RWPE2 (cell line): Measurements from ENCODE around the gene OTOG.

ENCODE experiments used
- ATAC-seq: fragments of 200-7000 bp; cut with Tn5 transposase; 3 replicates; pipeline ENCODE4 v1.9.1; 2021; ENCODE audit warnings: low read depth
- DNase-seq: peaks from one replicate; pipeline ENCODE4 v3.0.0-alpha.2; 2020; ENCODE audit warnings: low spot score
- H3K27ac ChIP-seq: fragments of 450-650 bp; 2 replicates; pipeline ENCODE4 v1.5.1; 2017; ENCODE audit warnings: mild to moderate bottlenecking; ENCODE audit not compliant: poor library complexity, severe bottlenecking
- H3K27me3 ChIP-seq: fragments of 250-450 bp; sonication (Bioruptor Pico); 2 replicates; pipeline ENCODE4 v1.5.1; 2021; ENCODE audit warnings: mild to moderate bottlenecking, moderate library complexity; ENCODE audit not compliant: insufficient read depth, poor library complexity, severe bottlenecking
- H3K36me3 ChIP-seq: fragments of 250-450 bp; sonication (Bioruptor Pico); 2 replicates; pipeline ENCODE4 v1.5.1; 2020; ENCODE audit warnings: low read depth, mild to moderate bottlenecking, moderate library complexity
- H3K4me1 ChIP-seq: fragments of 250-450 bp; sonication (Bioruptor Pico); 2 replicates; pipeline ENCODE4 v1.5.1; 2021; ENCODE audit warnings: mild to moderate bottlenecking, moderate library complexity; ENCODE audit not compliant: insufficient read depth, poor library complexity, severe bottlenecking
- H3K4me3 ChIP-seq: fragments of 250-450 bp; sonication (Bioruptor Pico); 2 replicates; pipeline ENCODE4 v1.5.1; 2021; ENCODE audit warnings: mild to moderate bottlenecking, moderate library complexity; ENCODE audit not compliant: severe bottlenecking
- H3K9me3 ChIP-seq: fragments of 250-450 bp; sonication (Bioruptor Pico); 2 replicates; pipeline ENCODE4 v1.5.1; 2021; ENCODE audit warnings: mild to moderate bottlenecking, moderate library complexity; ENCODE audit not compliant: severe bottlenecking
- TF ChIP-seq, protein P1 (sequence below): fragments of 450-650 bp; IDR thresholded peaks from one replicate; pipeline ENCODE4 v1.5.1; 2017; ENCODE audit warnings: mild to moderate bottlenecking, moderate library complexity; ENCODE audit not compliant: poor library complexity, severe bottlenecking

The OTOG gene

GRCh38 chr11:17594686-17595192 lies 47.7 kb downstream of the OTOG start:
- no peak for DNase-seq
- ATAC-seq: no peak
- Histone ChIP-seq H3K4me1 (no peaks in the 10 kb centered on the region), H3K27ac (no peak overlapping the region), H3K9me3 (no peaks in the 10 kb centered on the region), H3K36me3 (no peaks in the 10 kb centered on the region), H3K4me3 (no peak overlapping the region), H3K27me3 (peaks cover 7% of the 10 kb centered on the region)
- TF ChIP-seq, protein P1, sequence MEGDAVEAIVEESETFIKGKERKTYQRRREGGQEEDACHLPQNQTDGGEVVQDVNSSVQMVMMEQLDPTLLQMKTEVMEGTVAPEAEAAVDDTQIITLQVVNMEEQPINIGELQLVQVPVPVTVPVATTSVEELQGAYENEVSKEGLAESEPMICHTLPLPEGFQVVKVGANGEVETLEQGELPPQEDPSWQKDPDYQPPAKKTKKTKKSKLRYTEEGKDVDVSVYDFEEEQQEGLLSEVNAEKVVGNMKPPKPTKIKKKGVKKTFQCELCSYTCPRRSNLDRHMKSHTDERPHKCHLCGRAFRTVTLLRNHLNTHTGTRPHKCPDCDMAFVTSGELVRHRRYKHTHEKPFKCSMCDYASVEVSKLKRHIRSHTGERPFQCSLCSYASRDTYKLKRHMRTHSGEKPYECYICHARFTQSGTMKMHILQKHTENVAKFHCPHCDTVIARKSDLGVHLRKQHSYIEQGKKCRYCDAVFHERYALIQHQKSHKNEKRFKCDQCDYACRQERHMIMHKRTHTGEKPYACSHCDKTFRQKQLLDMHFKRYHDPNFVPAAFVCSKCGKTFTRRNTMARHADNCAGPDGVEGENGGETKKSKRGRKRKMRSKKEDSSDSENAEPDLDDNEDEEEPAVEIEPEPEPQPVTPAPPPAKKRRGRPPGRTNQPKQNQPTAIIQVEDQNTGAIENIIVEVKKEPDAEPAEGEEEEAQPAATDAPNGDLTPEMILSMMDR: no peak

DNA sequence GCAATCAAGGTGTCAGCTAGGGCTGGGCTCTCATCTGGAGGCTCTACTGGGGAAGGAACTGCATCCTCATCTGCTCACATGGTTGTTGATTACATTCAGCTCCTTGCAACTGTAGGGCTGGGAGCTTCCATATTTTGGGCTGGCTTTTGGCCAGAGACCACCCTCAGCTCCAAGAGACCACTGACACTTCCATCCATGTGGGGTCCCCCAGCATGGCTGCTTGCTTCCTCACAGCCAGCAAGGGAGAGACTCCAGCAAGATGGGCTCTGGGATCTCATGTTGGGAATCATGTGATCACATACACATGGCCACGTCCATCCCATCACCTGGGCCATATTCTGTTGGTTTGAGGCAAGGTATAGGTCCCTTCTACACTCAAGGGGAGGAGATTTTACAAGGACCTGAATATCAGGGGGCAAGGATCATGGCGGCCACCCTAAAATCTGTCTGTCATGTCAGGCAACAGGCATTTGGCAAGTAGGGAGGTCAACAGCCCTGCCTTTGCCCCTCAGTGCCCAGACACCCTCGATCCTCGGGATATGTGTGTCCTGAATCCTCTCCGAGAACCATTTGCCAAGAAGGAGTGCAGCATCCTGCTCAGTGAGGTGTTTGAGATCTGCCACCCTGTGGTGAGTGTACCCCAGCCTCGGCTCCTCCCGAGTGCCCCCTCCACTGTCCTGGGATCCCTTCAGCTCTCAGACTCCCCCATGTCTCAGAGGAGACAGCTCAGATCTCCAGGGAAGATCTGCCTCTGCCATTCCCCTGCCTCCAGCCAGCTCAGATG lies 48.7 kb downstream of the OTOG start:
- TF ChIP-seq, protein P1: no peak
- H3K9me3 ChIP-seq: no peaks in the 10 kb centered on the region
- DNase-seq (peak; percentile 19), ATAC-seq (no peak)
- no peak overlapping the region for H3K27ac ChIP-seq
- H3K4me1 ChIP-seq: no peaks in the 10 kb centered on the region
- H3K27me3 ChIP-seq: peaks cover 7% of the 10 kb centered on the region
- no peak overlapping the region for H3K4me3 ChIP-seq
- no peaks in the 10 kb centered on the region for H3K36me3 ChIP-seq

- Histone ChIP-seq H3K9me3 (no peaks in the 10 kb centered on the region), H3K36me3 (no peaks in the 10 kb centered on the region), H3K27ac (no peak overlapping the region), H3K4me3 (no peak overlapping the region), H3K4me1 (no peaks in the 10 kb centered on the region), H3K27me3 (peaks cover 7% of the 10 kb centered on the region)
- ATAC-seq: no peak
- TF ChIP-seq, protein P1: no peak
- DNase-seq: no peak
Observed at GRCh38 chr11:17596310-17596669, 49.2 kb downstream of the OTOG start.

- Histone ChIP-seq H3K9me3 (no peaks in the 10 kb centered on the region), H3K36me3 (no peaks in the 10 kb centered on the region), H3K4me1 (no peaks in the 10 kb centered on the region), H3K27ac (no peak overlapping the region), H3K27me3 (peaks cover 4% of the 10 kb centered on the region), H3K4me3 (no peak overlapping the region)
- TF ChIP-seq, protein P1: no peak
- DNase-seq (peak; percentile 25), ATAC-seq (no peak)
Observed at GRCh38 chr11:17596711-17597110, 49.7 kb downstream of the OTOG start.

- no peak for ATAC-seq
- Histone ChIP-seq H3K9me3 (no peaks in the 10 kb centered on the region), H3K27me3 (no peaks in the 10 kb centered on the region), H3K4me1 (no peaks in the 10 kb centered on the region), H3K4me3 (no peak overlapping the region), H3K36me3 (no peaks in the 10 kb centered on the region), H3K27ac (no peak overlapping the region)
- peak; percentile 23 for DNase-seq
- TF ChIP-seq, protein P1: no peak
Observed at GRCh38 chr11:17597770-17598169, 50.7 kb downstream of the OTOG start.
